Measurements from ENCODE around the gene AP2A1.

DNA sequence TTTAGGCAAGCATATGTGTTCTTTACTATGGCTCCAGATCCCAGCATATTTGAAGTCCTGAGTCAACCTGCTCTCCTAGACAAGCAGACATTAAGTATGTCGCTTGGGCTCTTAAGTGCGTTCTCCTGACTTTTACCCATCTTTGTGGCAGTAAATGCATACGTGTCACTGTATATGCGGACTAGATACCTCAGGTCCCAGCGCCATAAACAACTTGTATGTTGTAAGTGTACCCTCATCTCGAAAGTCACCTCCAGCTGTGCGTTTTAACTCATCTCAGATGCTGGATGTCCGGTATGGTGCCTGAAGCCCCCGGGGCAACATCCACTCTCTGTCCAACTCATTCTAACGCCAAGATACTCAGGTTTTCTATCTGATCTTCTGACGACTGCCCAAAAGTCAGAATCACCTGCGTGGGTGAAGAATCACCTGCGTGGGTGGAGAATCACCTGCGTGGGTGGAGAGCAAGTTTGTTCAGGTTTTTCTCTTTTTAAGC, 85.9 kb downstream of the AP2A1 start:
- TF ChIP-seq EZH2 (IDR thresholded peaks at IDR 0.05; ENCODE audit: insufficient read depth, low read length), result no peak
- TF ChIP-seq, protein P1, sequence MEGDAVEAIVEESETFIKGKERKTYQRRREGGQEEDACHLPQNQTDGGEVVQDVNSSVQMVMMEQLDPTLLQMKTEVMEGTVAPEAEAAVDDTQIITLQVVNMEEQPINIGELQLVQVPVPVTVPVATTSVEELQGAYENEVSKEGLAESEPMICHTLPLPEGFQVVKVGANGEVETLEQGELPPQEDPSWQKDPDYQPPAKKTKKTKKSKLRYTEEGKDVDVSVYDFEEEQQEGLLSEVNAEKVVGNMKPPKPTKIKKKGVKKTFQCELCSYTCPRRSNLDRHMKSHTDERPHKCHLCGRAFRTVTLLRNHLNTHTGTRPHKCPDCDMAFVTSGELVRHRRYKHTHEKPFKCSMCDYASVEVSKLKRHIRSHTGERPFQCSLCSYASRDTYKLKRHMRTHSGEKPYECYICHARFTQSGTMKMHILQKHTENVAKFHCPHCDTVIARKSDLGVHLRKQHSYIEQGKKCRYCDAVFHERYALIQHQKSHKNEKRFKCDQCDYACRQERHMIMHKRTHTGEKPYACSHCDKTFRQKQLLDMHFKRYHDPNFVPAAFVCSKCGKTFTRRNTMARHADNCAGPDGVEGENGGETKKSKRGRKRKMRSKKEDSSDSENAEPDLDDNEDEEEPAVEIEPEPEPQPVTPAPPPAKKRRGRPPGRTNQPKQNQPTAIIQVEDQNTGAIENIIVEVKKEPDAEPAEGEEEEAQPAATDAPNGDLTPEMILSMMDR (IDR thresholded peaks at IDR 0.05; ENCODE audit: insufficient read depth, low read depth, low read length), result no peak

All from astrocyte (in vitro differentiated cells and primary cell).